Subcutaneous adipose tissue (tissue), 4 donors: ENCODE data around the gene SEMA3G. TPM values are rescaled to one million over a fixed set of nuclear protein-coding genes. Genes with fewer than 3 reads are reported as not detected.

ENCODE experiments used
- total RNA-seq, 4 donors: library from RNA; depleted of rRNA; stranded (reverse); fragments of >200 nt; gene quantifications; one replicate each; pipeline ENCODE4 v1.1.0, GENCODE V29; 2016
- TF ChIP-seq, protein P1 (sequence below): fragments of 450-650 bp; IDR thresholded peaks from one replicate; pipeline ENCODE4 v1.5.1; 2016; ENCODE audit warnings: low read depth, mild to moderate bottlenecking, control low read depth, antibody characterized with exemption, moderate library complexity

SEMA3G gene
- total RNA-seq, 4 donors from 2014 or later = 97.3 to 373 (median 164) TPM

DNA sequence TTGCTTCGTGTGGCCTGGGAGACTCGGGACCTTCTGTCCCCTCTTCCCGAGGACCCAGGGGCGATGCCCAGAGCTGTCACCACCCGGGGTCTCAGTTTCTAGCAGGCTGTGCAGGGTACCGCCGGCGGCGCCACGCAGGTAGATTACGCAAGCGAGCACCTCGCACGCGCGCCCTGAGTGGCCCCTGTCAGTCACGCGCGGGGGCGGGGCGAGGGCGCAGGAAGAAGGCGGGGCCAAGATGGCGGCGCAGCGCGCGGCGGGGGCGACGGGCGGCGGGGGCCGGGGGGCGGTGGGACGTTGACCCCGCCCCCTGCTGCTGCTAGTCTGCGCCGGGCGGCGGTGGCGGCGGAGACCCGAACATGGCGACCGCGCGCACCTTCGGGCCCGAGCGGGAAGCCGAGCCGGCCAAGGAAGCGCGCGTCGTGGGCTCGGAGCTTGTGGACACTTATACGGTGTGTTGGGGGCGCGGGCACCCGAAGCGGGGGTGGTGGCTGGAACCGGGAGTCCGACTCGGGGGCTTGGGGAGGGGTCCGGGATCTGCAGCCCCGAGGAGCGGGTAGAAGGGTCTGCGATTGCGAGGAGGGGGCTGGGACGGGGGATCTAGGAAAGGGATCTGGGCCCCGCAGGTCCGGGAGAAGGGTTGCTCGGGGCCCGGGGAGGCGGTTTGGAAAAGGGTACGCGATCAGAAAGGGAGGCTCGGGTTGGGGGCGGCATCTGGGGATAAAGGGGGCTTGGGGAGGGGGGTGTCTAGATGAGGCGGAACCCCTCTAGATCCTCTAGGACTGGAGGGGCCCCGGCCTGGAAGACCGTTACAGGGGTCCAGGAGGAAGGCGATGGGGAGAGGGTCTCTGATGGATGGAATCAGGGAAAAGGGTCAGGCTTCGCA, 10.6 kb upstream of the SEMA3G start, which contains the start of gene NISCH:
Gene NISCH (plus strand): TSS at position 322 of the 886 bp plus-strand sequence. CDS start 38 bp downstream, at position 360.
- TF ChIP-seq, protein P1, sequence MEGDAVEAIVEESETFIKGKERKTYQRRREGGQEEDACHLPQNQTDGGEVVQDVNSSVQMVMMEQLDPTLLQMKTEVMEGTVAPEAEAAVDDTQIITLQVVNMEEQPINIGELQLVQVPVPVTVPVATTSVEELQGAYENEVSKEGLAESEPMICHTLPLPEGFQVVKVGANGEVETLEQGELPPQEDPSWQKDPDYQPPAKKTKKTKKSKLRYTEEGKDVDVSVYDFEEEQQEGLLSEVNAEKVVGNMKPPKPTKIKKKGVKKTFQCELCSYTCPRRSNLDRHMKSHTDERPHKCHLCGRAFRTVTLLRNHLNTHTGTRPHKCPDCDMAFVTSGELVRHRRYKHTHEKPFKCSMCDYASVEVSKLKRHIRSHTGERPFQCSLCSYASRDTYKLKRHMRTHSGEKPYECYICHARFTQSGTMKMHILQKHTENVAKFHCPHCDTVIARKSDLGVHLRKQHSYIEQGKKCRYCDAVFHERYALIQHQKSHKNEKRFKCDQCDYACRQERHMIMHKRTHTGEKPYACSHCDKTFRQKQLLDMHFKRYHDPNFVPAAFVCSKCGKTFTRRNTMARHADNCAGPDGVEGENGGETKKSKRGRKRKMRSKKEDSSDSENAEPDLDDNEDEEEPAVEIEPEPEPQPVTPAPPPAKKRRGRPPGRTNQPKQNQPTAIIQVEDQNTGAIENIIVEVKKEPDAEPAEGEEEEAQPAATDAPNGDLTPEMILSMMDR = no peak

DNA sequence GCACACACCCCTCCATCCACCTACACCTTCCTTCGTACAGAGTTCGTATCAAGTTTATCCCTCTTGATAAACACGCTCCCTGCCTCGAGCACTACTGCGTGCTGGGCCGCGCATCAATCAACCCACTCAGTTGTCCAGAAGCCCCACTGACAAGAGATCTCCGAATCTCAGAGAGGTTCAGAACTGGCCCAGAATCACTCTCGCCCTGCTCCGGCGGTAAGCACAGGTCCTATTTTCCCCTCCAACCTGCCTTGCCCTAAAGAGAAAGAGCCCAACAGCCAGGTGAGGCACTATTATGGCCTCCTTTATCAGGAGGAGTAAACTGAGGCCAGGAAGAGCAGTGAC, 10.0 kb upstream of the SEMA3G start:
- TF ChIP-seq, protein P1 = no peak

DNA sequence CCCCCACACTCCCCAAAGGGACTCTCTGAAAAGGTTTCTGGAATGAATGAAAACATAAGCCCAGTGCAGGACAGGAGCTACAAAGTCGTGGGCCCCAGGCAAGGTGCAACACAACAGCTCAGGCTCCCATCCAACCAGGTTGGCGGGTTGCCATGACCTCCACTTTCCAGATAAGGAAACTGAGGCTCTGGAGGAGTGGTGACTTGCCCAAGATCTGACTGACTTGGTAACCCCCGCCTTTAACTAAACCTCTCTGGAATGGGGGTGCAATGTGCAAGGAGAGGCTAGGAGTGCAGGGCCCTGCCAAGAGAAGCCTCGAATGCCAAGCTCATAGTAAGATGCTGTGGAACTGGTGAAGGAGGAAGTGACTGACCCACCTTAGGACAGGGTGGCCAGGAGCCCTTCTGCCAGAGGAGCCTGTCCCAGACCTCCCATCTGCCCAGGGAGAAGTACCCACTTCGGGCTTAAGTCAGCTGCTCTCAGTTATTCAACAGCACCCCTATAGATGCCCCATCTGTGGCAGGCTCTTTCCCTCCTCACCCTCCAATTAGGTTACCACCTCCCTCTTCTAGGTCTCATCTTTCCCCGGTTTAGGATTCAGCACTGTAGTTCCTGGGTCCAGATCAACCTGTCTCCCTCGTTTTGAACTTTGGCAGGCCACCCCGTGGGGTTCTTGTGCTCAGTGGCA, 9.5 kb upstream of the SEMA3G start:
- TF ChIP-seq, protein P1 = no peak

DNA sequence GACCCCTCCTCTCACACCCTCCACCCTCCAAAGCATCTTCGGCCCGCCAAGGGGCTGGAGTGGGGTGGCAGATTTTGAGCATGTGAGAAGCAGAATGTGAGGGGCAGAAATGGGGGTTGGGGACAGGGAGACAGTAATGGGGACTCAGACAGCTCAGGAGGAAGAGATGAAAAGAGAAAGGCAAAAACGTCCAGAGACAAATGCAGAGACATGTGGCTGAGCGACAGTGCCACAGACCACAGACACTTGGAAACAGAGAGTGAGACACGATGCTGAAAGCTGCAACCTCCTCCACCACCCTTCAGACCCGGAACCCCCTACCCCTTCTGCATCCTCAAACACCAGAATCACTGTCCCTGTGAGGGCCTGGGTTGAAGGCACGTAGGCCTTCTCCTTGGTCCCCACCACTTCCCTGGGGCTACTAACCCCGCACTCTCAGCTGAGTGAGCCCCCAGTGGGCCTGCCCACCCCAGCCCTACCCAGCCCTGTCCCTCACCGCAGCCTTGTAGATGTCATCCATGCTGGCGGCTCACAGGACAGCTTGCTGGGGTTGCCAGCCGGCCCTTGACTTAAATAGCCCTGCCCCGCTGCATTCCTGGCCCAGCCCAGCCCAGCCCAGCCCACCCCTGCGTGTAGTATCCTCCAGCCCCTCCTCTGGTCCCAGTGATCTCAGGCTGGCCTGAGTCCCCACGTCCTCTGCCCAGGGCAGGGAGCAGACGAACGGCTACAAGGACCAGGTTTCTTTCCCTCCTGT, 8.8 kb upstream of the SEMA3G start, which contains the start of gene TNNC1:
Gene TNNC1 (minus strand): TSS at position 546 of the 754 bp plus-strand sequence. CDS start 26 bp downstream, at position 520.
- TF ChIP-seq, protein P1 = no peak

DNA sequence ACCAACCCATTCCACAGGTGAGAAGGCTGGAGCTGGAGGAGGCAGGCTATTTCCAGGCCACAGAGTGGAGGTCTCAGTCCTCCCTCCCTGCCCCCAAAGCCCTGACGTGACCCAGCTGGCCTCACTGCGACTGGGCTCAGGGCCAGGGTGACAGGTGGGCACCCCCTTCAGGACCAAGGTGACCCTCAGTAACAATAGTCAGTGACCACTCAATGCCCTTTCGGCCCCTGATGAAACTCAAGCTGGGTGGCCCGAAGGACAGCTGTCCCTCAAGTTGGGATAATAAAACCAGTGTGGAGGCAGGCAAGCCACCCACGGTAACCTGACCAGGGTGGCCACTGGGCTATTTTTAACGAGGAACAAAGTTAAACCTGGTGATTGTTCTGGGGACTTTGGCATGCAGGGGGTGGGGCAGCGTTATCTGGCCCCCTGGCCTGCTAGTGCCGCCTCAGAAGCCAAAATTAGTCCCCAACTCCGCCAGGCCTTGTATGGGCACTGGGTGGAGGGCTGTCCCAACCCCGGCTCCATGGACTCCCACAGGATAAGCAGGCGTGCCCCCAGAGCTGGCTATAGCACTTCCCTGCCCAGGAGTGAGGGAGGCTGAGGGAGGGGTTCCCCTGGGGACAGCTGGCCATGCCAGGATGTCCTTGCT, 7.8 kb upstream of the SEMA3G start:
- TF ChIP-seq, protein P1 = no peak

DNA sequence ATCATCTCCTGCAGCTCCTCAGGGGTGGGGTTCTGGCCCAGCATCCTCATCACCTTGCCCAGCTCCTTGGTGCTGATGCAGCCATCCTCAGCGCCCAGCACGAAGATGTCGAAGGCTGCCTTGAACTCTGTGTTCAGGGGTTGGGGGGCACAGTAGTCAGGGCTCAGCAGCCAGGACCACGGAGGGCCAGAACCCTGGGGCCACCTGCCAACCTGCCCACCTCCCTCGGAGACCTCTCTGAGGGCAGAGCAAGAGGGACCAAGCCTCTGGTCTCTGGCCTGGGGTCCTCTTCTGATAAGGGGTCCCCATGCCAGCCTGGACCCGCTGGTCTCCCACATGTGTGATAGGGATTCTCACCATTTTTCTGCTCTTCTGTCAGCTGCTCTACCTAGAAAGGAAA, 7.2 kb upstream of the SEMA3G start:
- TF ChIP-seq, protein P1 = no peak
